ENCODE results near the gene ZFP64.

- TF ChIP-seq POLR2A (IDR thresholded peaks at IDR 0.05) (no peak), CTCF (IDR thresholded peaks at IDR 0.05) (no peak)
Measured at GRCh38 chr20:52200870-52201269, 9.3 kb upstream of the ZFP64 start.

Data from upper lobe of left lung (tissue), 4 donors.